Measurements from ENCODE around the gene CRYBA4.

- no peak for TF ChIP-seq CTCF (conservative IDR thresholded peaks at IDR 0.05 in 1 of 2, IDR thresholded peaks at IDR 0.05 in 1 of 2; ENCODE audit: extremely low read depth in 1 of 2, insufficient read depth in 1 of 2, low read depth in 1 of 2, low read length in 2 of 2)
- TF ChIP-seq EZH2 (IDR thresholded peaks at IDR 0.05; ENCODE audit: borderline replicate concordance, low read length), result no peak
These were observed 21.8 kb downstream of the CRYBA4 start for GRCh38 chr22:26643418-26644100.
